ENCODE results near the gene D2HGDH.

GRCh38 chr2:241726459-241726858, 8.0 kb upstream of the D2HGDH start:
- TF ChIP-seq HDGF (IDR thresholded peaks at IDR 0.05; ENCODE audit: borderline replicate concordance) (no peak), NFRKB (IDR thresholded peaks at IDR 0.05) (no peak)
